K562 (cell line): ENCODE data around the gene MEIS1. TPM values are rescaled to one million over a fixed set of nuclear protein-coding genes. Genes with fewer than 3 reads are reported as not detected.

Experiments used
- CEBPZ ChIP-seq: fragments of 150-350 bp; IDR thresholded peaks from 2 replicates; pipeline ENCODE4 v1.6.1; 2014; ENCODE audit warnings: low read depth, mild to moderate bottlenecking, low read length, borderline replicate concordance
- HDGF ChIP-seq: fragments of 450-650 bp; IDR thresholded peaks from 2 replicates; pipeline ENCODE4 v1.6.1; 2016
- PHTF2 ChIP-seq: fragments of 250-450 bp; sonication (Bioruptor Pico); IDR thresholded peaks from 2 replicates; pipeline ENCODE4 v1.5.0; 2021; ENCODE audit warnings: mild to moderate bottlenecking
- SREBF2 ChIP-seq: sonication (generic); formaldehyde crosslinking; IDR thresholded peaks from 2 replicates; pipeline ENCODE4 v1.4.0; 2020; ENCODE audit warnings: mild to moderate bottlenecking, missing genetic modification reagents
- ZNF133 ChIP-seq: fragments of 250-450 bp; sonication (Bioruptor Pico); IDR thresholded peaks from 2 replicates; pipeline ENCODE4 v1.4.0; 2020; ENCODE audit warnings: mild to moderate bottlenecking
- ZNF263 ChIP-seq: sonication (generic); formaldehyde crosslinking; IDR thresholded peaks from 2 replicates; pipeline ENCODE4 v1.8.0; 2022; ENCODE audit warnings: mild to moderate bottlenecking, missing genetic modification reagents, borderline replicate concordance
- ZNF518B ChIP-seq: fragments of 250-450 bp; sonication (Bioruptor Pico); IDR thresholded peaks from 2 replicates; pipeline ENCODE4 v1.5.0; 2021; ENCODE audit warnings: mild to moderate bottlenecking, moderate library complexity
- ZNF830 ChIP-seq: fragments of 250-450 bp; sonication (Bioruptor Pico); IDR thresholded peaks from 2 replicates; pipeline ENCODE4 v1.5.0; 2021; ENCODE audit warnings: mild to moderate bottlenecking
- polyA plus RNA-seq, 8 experiments: library from polyadenylated mRNA; depleted of rRNA in 4 of 8; stranded (reverse) in 5 of 8; unstranded in 3 of 8; fragments of >200 nt; fragmentation: Nextera tagmentation in 2 of 8; fragmentation: Illumina TruSeq in 1 of 8; extraction: Ambion mirVana in 2 of 8; extraction: Trizol in 1 of 8; gene quantifications; 2 replicates each; pipeline versions ENCODE4 v1.2.1 to v1.2.3, GENCODE V29; 2011 to 2014; ENCODE audit warnings: inconsistent platforms in 1 of 8, missing spikeins in 1 of 8
- total RNA-seq, 7 experiments: library from RNA; depleted of rRNA in 6 of 7; stranded (reverse); fragments of >200 nt in 6 of 7; fragmentation: Illumina TruSeq in 2 of 7; extraction: Trizol in 2 of 7; gene quantifications; 2 replicates each; pipeline versions ENCODE4 v1.2.1 to v1.2.3, GENCODE V29; 2011 to 2021; ENCODE audit warnings: low replicate concordance in 1 of 7
- TF ChIP-seq, protein P1 (sequence below): sonication (generic); formaldehyde crosslinking; IDR thresholded peaks from 2 replicates; pipeline ENCODE4 v1.8.1; 2022; ENCODE audit warnings: missing genetic modification reagents

The MEIS1 gene
- total and polyA plus RNA-seq, 9 of the 15 experiments (the other 6 are each of a cell fraction or from before 2014, with no cell fraction given), result 2.3 to 9.0 (median 5.9) TPM

- TF ChIP-seq, protein P1, sequence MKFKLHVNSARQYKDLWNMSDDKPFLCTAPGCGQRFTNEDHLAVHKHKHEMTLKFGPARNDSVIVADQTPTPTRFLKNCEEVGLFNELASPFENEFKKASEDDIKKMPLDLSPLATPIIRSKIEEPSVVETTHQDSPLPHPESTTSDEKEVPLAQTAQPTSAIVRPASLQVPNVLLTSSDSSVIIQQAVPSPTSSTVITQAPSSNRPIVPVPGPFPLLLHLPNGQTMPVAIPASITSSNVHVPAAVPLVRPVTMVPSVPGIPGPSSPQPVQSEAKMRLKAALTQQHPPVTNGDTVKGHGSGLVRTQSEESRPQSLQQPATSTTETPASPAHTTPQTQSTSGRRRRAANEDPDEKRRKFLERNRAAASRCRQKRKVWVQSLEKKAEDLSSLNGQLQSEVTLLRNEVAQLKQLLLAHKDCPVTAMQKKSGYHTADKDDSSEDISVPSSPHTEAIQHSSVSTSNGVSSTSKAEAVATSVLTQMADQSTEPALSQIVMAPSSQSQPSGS, result no peak
- TF ChIP-seq ZNF830 (CRISPR knock-in tag), result no peak
- no peak for TF ChIP-seq ZNF263 (CRISPR knock-in tag)
- no peak for TF ChIP-seq CEBPZ
- TF ChIP-seq SREBF2 (CRISPR knock-in tag), result no peak
- no peak for TF ChIP-seq PHTF2
- TF ChIP-seq ZNF133 (CRISPR knock-in tag), result no peak
- TF ChIP-seq HDGF, result no peak
- TF ChIP-seq ZNF518B (CRISPR knock-in tag), result no peak
Observed at GRCh38 chr2:66577321-66578053, 142.6 kb downstream of the MEIS1 start (continued).
